HG02588 (cell line): ENCODE results near the gene KCNN3.

Source experiments
- ATAC-seq: cut with Tn5 transposase; IDR thresholded peaks from one replicate; pipeline ENCODE4 v1.9.1; 2021; ENCODE audit warnings: mild to moderate bottlenecking, moderate library complexity; ENCODE audit not compliant: unreplicated experiment

Gene KCNN3

DNA sequence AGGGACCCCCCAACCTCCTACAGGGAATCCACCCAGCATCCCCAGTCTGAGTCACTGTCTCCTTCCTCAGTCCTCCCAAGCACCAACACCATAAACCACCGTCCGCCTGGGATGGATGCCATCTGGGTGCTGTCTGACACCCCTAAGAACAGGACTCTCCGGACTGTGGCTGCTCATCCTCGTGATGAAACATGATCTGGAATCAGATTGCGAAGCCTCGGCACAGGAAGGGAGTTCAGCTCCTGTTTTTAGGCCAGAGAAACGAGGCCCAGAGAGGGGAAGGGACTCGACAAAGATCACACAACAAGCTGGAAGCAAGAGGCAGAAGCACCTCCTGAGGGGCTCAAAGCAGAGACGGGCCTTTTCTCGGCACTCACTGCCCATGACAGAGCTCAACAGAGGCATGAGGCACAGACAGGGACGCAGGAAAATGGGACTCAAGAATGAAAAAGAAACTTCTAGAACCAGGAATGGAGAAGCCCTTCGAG is 8.4 kb downstream of the KCNN3 start:
- no peak for ATAC-seq

- peak; percentile 55 for ATAC-seq
Observed at GRCh38 chr1:154860156-154860870, 9.8 kb downstream of the KCNN3 start.

GRCh38 chr1:154859786-154860155 is 10.3 kb downstream of the KCNN3 start:
- peak; percentile 48 for ATAC-seq

- ATAC-seq, result peak; percentile 0
Observed at GRCh38 chr1:154859151-154859785, 10.8 kb downstream of the KCNN3 start.

- no peak for ATAC-seq
Observed at GRCh38 chr1:154857441-154858215, 12.5 kb downstream of the KCNN3 start.

GRCh38 chr1:154857022-154857421 is 13.1 kb downstream of the KCNN3 start:
- ATAC-seq, result no peak

- no peak for ATAC-seq
Observed at GRCh38 chr1:154856544-154856943, 13.5 kb downstream of the KCNN3 start.

- no peak for ATAC-seq
Observed at GRCh38 chr1:154856049-154856448, 14.0 kb downstream of the KCNN3 start.

- ATAC-seq, result no peak
Observed at GRCh38 chr1:154855186-154855851, 14.8 kb downstream of the KCNN3 start.

GRCh38 chr1:154852845-154853244 is 17.2 kb downstream of the KCNN3 start:
- no peak for ATAC-seq

GRCh38 chr1:154851392-154852177 is 18.5 kb downstream of the KCNN3 start:
- no peak for ATAC-seq

- ATAC-seq, result peak; percentile 63
Observed at GRCh38 chr1:154849645-154850131, 20.4 kb downstream of the KCNN3 start.

DNA sequence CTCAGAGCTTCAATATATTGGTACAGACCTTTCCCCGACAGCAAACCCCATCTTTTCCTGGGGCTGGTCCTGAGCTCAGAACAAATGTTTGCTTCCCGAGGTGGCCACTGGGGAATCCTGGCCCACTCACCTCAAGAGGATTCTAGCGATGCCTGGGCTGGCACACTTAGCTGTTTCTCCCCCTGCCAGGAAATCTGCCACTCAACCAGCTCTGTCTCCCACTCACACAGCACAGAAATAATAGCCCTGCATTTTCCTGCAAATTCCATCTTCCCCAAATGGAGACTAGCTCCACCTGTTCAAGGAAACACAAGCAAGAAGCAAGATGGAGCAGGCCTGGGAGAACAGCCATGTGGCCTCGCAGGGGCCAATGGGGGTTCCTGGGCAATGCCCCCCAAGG is 21.1 kb downstream of the KCNN3 start:
- no peak for ATAC-seq

- ATAC-seq, result no peak
Observed at GRCh38 chr1:154847891-154848290, 22.2 kb downstream of the KCNN3 start.

GRCh38 chr1:154846565-154847442 is 23.3 kb downstream of the KCNN3 start:
- no peak for ATAC-seq

DNA sequence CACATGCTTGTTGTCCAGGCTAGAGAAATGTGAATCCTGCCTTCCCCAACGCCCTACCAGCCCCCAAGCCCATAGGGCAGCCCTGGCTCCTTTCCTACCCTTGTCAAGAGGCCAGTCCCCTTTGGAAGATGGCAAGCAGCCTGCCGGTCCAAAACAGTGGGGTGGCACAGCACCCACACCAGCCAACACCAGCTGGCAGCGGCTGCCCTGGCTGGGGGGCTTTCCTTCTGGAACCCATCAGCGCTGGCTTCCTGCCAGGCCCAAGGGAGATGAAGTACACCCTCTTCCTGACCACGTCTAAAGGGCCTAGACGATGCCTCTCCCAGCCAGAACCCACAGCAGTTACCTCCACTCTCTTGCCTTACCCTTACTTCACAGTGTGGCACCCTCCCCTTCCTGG is 24.2 kb downstream of the KCNN3 start:
- no peak for ATAC-seq

DNA sequence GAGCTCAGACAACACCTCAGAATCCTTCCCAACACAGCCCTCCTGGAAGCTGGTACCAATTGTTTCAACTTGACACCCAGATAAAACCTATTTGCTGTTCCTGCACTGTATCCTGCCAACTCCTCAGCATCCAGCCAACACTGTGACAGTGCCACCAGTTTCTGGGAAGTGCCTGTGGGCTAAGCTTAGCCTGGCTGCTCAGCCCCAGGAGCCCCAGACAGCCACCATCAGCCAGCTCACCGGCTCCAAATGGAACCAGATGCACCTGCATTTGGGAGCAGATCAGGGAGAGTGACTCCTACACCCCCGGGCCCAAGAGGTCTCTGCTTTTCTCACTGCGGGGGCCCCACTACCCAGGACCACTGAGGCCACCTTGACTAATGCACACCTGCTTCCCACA is 24.9 kb downstream of the KCNN3 start:
- ATAC-seq, result no peak

DNA sequence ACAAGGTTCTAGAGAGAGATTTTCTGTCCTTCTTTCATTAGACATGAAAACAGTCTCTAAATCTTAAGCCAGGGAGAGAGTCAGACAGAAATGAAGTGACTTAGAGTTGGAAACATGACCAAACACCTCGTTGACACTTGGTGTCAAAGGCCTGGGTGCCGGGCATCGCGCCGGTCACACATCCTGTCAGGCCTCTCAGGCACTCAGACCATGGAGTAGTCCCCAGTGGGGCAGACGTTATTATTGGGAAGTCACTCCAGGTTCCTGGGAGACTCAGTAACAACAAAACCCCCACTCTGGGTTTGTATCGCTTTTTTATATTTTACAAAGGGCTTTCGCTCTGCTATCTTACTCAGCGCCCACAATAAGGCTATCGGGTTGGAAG is 25.8 kb downstream of the KCNN3 start:
- no peak for ATAC-seq

DNA sequence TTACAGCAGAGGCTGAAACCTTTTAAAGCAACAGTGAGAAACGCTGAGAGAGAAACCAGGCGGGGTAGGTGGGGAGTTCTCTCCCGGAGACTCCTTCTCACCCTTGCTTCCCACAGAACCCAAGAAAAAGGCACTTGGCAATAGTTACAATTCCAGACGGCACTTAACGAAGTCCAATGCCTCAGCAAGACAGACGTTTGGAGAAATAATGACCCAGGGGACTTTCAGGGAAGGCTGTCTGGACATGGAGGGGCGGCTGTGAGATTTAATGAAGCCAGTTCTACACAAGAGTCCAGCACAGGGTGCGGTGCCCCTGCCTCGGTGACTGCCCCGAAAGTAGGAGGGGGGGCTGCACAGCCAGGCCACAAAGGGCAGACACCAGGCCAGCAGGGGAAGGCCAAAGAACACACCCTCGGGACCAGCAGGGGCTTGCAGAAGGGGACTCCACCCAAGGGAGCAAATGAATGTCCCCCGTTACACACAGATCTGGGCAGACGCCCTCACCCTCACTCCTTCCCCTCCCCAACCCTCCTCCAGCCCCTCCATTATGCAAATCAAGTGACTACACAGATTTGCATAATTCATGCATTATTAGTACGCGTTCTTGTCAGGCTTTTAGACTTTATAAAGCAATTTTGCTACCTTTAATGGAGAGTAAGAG is 26.3 kb downstream of the KCNN3 start:
- ATAC-seq, result no peak
